Measurements from ENCODE around the gene OR13G1.
"Not testable (repeated sequence)": the region's sequence is repeated elsewhere in the genome, so short reads cannot be mapped to it uniquely, and the experiment has no call there.

The OR13G1 gene, protein sequence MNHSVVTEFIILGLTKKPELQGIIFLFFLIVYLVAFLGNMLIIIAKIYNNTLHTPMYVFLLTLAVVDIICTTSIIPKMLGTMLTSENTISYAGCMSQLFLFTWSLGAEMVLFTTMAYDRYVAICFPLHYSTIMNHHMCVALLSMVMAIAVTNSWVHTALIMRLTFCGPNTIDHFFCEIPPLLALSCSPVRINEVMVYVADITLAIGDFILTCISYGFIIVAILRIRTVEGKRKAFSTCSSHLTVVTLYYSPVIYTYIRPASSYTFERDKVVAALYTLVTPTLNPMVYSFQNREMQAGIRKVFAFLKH

DNA sequence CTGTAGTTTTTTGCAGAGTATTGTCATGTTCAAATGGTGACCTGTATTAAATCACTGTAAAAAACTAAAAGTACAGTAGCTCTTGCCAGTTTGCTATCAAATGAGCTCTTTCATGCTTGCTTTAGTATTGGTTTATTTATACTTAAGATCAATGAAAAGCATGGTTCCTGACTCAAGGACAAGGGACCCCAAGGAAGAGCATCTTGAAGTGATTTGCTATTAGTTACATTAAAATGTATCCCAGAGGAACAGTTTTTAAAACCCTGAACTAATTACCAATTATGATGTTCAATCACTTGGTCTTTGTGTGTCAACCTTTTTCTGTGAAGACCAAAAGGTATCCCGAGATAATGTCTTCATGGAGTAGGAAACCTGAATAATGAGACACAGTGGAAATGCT lies at the start of gene OR13G1:
Gene OR13G1 (minus strand): TSS at position 101 of the 400 bp plus-strand sequence. CDS start 6,698 bp downstream, outside the sequence.
- DNase-seq (ENCODE audit: low read depth in 2 of 2, low spot score in 1 of 2), result no peak

DNA sequence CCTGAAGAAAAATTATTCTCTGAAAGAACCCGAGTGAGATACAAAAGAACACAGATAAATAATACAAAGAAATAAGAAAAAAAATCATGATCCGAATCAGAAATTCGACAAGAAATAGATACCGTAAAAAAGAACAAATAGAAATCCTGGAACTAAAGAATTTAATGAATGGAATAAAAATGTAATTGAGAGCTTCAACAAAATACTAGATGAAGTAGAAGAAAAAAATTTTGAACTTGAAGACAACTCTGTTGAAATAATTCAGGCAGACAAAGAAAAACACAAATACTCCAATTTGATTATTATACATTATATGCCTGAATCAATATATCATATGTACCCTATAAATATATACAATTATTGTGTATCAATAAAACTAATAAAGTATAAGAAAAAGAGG lies 41.7 kb upstream of the OR13G1 start:
- no peak for DNase-seq (ENCODE audit: low read depth in 2 of 2, low spot score in 1 of 2)

DNA sequence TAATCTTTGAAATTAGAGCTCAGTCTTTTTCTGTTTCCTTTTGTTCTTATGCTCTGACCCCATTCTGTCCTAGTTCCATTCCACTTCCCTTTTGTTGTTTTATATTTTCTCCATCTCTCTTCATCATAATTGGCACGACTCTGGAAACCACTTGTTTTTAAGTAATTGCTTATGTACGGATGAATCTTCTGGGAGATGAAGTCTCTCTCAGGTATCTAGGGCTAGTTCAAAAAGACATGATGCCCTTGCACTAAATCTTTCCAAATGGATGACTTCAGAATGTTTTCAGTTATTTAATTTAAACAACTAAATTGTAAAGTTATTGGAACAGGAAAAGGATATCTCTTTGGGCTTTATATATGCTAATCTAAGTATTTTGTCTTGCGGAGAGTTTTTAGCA lies 37.0 kb upstream of the OR13G1 start, which contains the start of gene OR6F1:
Gene OR6F1 (minus strand): TSS at position 101 of the 400 bp plus-strand sequence. CDS start 3,891 bp downstream, outside the sequence.
- no peak for DNase-seq (ENCODE audit: low read depth in 2 of 2, low spot score in 1 of 2)

DNA sequence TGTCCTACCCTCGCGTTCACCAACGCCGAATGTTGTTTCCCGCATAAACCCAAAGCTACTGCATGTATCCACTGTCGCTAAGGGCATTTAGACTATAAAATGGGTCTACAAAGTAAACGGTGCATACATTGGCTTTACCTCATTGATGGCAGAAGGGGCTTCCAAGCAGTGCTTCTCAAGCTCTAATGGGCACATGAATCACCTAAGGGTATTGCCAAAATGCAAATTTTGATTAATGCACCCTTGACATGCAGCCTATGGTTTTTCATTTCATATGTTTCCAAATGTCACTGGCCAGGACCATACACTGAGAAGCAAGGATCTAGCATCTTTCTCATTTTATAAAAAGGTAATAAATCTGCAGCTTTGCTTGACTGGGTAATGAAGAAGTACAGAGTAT lies 34.2 kb upstream of the OR13G1 start:
- DNase-seq (ENCODE audit: low read depth in 2 of 2, low spot score in 1 of 2), result no peak

DNA sequence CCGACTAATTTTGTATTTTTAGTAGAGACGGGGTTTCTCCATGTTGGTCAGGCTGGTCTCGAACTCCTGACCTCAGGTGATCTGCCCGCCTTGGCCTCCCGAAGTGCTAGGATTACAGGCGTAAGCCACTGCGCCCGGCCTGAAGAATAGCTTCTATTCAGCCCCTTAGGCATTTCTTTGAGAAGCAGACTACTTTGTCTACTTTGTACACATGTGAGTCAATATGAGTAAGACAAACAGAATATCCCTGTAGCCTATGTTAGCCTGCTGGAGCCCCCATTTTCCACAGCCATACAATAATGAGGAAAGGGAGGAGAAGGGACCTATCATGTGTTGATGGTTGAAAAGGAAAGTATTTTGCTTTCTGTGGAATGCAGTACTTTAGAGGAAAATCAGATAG lies 31.1 kb upstream of the OR13G1 start:
- DNase-seq (ENCODE audit: low read depth in 2 of 2, low spot score in 1 of 2), result not testable (repeated sequence)

DNA sequence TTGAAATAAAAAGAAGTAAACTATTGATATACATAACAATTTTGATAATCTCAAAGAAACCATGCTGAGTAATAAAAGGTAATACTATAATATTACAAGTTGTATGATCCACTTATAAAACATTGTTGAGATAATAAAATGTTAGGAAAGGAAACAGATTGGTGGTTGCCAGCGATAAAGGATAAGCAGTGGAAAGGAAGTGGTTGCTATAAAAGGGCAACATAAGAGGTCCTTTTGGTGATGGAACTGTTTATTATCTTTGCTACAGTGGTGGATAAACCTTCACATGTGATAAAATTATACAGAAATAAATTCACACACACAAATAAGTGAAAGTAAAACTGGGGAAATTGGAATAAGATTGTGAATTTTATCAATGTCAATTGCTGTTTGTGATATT lies 21.8 kb upstream of the OR13G1 start:
- no peak for DNase-seq (ENCODE audit: low read depth in 2 of 2, low spot score in 1 of 2)

DNA sequence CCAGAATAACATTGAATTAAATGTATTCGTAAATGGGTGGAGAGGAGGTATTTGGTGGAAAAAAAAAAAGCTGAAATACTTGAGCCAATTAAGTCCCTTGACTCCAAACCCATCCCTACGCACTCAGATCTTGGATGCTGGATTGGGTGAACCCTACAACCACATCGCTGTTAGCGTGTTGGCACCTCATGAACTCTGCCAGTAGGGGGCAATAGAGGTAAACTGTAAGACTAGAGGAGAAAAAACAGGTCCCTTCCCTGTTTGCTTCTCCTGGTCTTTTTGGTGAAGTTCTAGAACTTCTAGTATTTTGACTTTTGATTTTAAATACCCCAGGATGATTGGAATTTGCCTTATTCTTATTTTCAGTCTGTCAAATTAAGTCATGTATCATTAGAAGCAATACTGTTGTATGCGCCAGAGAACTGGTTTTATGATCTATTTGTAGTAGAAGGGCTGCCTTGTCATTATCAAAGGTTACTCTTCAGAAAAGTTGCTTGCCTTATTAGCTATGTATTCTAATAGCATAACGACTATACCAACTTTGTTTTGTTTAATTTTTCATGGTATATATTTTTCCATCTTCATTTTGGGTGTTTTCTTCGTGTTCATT lies 1.9 kb upstream of the OR13G1 start:
- no peak for DNase-seq (ENCODE audit: low read depth in 2 of 2, low spot score in 1 of 2)

DNA sequence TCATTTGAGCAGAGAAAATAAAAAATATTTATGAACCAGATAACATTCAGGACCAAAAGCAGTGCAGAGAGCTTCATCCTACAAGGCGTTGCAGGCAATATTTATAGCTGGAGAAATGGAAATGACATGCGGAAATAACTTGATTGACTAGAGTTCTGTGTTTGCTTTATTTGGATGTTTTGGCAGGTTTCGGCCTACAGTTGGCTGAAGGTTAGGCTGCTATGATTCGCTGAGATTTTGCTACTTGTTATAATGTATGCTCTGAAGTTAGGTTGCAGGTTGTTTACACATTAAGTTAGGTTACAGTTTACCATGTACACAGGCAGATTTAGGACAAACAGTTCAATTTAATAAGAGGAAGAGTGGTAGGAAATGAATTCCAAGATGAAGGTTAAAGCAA lies 632 bp upstream of the OR13G1 start:
- DNase-seq (ENCODE audit: low read depth in 2 of 2, low spot score in 1 of 2), result no peak

DNA sequence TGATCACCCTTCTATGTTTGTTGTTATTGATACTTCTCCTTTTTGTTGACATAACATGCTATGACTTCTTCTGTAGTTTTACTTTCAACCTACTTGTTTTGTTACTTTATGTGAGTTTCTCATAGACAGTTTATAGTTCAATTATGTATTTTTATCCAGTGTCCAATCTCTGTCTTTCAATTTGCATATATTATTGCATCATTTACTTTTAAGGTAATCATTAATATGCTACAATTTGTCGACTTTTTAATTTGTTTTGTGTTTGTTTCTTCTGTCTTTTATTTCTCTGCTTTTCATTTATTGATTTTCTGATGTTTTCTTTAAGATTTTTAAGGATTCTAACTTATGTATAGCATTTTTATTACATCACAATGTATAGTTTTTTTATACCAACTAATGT lies 10.3 kb downstream of the OR13G1 start:
- DNase-seq (ENCODE audit: low read depth in 2 of 2, low spot score in 1 of 2), result no peak

DNA sequence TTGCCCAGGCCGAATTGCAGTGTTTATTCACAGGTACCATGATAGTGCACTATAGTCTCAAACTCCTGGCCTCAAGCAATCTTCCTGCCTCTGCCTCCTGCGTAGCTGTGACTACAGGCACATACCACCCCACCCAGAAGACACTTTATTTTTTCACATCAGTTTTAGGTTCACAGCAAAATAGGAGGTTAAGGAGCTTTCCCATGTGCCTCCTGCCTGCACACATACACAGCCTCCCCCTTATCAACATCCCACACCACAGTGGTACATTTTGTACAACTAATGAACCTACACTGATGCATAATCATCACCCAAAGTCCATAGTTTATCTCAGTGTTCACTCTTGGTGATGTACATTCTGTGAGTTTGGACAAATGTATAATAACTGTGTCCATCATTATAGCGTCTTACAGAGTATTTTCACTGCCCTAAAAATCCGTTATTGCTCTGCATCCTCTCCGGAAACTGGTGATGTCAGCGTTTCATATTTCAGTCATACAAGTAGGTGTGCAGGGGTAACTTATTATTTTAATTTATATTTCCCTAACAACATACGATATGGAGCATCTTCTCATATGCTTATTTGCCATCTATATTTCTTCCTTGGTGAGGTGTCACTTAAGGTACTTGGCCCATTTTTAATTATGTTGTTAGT lies 23.2 kb downstream of the OR13G1 start:
- DNase-seq (ENCODE audit: low read depth in 2 of 2, low spot score in 1 of 2), result no peak

DNA sequence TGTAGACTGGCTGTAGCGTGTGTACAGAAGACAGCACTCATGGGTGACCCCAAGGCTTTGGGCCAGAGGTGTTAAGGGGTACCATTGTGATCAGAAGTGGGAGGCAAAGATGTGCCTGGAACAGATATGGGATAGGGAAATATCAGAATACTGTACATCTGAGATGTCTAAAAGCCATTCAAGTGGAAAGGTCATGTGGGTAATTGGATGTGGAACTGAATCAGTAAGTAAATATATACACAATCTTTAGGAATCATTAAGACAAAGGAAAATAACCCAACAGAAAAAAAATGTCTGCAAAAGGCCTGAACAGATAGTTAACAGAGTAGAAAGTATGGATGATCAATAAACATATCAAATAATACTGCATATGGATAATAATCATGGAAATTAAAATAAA lies 26.5 kb downstream of the OR13G1 start:
- DNase-seq (ENCODE audit: low read depth in 2 of 2, low spot score in 1 of 2), result no peak

DNA sequence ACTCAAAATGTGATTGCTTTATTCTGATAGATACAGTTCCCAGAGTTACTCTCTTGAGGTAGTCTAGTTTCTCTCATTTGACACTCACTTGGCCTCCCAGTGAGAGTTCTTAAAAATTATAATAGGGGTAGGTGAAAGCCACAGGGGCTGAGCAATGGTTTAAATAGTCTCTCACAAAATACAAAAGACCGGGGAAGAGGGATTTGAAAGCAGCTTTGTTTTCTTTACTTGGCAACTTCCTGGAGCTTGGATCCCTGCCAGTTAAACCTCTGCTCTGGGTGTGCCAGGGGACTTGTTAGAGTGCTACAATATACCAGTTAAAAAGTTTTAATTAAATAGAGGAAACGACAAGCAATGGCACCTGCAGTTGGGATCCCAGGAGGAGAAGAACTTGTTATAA lies 31.7 kb downstream of the OR13G1 start:
- no peak for DNase-seq (ENCODE audit: low read depth in 2 of 2, low spot score in 1 of 2)

DNA sequence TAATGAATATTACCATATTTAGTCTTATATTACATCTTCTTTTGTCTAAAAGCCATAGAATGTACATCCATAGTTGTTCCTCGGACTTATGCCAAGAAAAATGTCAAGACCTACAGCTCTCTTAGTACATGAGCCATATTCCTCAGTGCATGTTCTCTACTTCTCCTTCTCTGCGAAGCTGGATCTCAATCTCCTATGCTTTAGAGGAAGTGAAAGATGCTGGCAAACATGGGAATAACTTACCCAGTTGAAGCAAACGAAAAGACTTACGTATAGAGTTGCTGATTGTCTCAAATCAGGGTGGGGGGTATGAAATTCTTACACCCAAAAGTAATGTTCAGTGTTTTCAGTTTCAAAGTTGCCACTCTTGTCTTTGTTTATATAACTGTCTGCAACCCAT lies 32.7 kb downstream of the OR13G1 start:
- DNase-seq (ENCODE audit: low read depth in 2 of 2, low spot score in 1 of 2), result no peak

DNA sequence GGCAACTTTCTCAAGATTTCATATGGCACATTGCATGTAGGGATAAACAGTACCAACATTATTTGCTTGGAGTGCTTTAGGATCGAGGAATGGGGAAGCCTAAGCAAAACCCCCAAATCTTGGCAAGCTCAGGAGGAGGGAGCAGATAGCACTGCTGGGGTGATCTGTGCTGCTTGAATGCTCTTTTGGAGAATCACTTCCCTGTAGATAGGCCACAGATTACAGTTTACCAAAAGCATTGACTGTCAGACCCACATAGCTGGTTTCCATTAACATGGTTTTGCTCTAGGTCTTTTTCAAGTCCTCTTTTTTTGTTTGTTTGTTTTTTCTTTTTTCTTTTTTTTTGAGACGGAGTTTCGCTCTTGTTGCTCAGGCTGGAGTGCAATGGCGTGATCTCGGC lies 36.8 kb downstream of the OR13G1 start:
- DNase-seq (ENCODE audit: low read depth in 2 of 2, low spot score in 1 of 2), result no peak

DNA sequence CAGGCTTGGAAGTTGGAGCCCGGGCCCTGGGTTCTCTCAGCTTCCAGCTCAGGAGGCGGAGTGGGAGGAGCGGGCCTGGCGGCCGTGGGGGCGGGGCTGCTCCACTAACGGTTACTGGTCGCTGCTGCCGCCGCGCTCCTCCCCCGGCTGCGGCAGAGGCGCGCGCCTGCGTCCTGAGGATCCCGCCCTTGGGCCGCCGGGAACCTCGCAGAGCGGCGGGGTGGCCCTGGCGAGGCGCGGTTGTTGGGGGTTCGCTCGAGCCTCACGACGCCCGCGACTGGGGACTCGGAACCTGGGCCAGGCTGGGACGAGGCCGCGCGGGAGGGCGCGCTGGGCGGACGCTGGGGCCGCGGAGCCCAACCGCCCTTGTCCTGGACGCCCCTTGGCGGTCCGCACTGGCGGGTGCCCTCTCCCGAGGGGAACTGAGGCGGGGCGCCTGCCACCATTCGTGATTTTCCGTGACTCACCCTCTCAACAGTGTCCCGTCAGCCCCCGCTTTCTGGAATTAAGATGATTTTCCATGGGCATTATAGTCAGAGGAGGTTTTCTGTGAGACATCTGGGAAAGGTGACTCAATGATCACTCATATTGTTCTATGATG lies 40.1 kb downstream of the OR13G1 start:
- no peak for DNase-seq (ENCODE audit: low read depth in 2 of 2, low spot score in 1 of 2)

DNA sequence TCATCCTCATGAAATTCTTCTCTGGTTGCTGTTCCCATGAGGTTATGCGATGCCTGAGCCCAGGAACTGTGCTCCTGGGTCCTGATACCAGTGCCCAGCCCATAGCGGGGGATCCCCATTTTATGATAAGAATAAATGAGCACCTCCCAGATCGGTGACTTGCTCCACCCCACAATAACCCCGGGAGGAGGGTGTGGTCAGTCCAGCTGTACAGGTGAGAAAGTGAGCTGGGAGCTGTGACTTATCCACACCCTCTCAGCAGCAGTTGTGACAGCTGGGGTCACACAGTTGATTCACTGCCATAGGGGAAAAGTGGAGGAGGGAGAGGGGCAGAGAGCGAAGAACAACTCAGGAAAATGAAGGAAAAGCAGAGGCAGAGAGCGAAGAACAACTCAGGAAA lies 40.8 kb downstream of the OR13G1 start:
- no peak for DNase-seq (ENCODE audit: low read depth in 2 of 2, low spot score in 1 of 2)

DNA sequence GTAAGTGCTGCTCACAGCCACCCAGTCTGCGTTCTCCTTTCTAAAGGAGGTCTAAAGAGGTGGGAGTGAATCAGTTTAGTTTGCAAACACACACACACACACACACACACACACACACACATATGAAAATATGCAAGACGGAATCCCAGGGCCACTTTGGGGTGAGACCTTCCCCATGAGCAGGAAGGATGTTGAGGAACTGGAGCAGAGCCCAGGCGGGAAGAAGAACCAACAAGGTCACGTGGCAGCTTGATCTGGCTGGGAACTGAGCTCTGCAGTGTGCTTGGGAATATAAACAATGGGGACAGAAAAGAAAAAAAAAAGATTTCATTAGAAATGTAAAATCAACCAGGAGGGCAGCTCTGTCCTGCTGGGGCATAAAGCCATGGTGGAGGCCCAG lies 41.5 kb downstream of the OR13G1 start:
- DNase-seq (ENCODE audit: low read depth in 2 of 2, low spot score in 1 of 2), result no peak

DNA sequence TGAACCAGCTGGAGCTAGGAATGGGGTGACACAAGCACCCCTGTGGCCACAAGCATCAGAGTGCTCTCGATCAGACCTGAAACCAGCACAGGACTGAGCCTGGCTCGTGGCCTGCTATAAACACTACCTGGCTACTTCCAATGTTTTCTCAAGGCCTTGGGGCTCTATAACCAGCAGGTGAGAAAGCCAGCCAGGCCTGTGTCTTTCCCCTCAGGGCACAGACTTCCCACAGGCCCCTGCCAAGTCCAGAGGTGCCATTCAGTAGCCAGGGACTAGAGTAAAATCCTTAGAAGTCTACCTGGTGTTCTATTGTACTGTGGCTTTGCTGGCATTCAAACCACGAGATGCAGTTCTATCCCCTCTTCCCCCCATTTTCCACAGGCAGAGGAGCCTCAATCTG lies 51.6 kb downstream of the OR13G1 start:
- no peak for DNase-seq (ENCODE audit: low read depth in 2 of 2, low spot score in 1 of 2)

All from stimulated activated CD8-positive, alpha-beta memory T cell treated with anti-CD3 and anti-CD28 coated beads, Interleukin-4, amount 100 ng/mL, for 4 hours (primary cell).